IMR-90 (cell line): ENCODE results near the gene GEMIN8. TPM values are rescaled to one million over a fixed set of nuclear protein-coding genes. Genes with fewer than 3 reads are reported as not detected.

ENCODE experiments used
- ATAC-seq: fragments of 200-7000 bp; cut with Tn5 transposase; 2 replicates; pipeline ENCODE4 v1.9.1; 2020; ENCODE audit warnings: low read depth, mild to moderate bottlenecking, moderate library complexity
- BruUV-seq: library from RNA; stranded (reverse); fragments of 400-500 nt; replicated peaks from 2 replicates; lab custom pipeline; 2021; lab: Mats Ljungman, UMichigan
- CTCF ChIA-PET: fragments of 300-600 bp; formaldehyde crosslinking; extraction: SDS; loops from one replicate; lab custom pipeline; 2021; ENCODE audit warnings: antibody characterized with exemption; lab: Yijun Ruan, JAX
- POLR2A ChIA-PET: fragments of 300-600 bp; sonication (Branson Sonifier 250); formaldehyde crosslinking; loops from one replicate; lab custom pipeline; 2022; ENCODE audit warnings: antibody characterized with exemption; ENCODE audit not compliant: unreplicated experiment; lab: Charles Lee
- DNase-seq: peaks from one replicate; pipeline ENCODE4 v3.0.0; 2013
- H2AFZ ChIP-seq: replicated peaks from 2 replicates; pipeline ENCODE3; 2013; ENCODE audit warnings: low read length, mild to moderate bottlenecking; ENCODE audit not compliant: poor library complexity
- H2AK5ac ChIP-seq: 2 replicates; pipeline ENCODE4 v1.6.1; 2013; ENCODE audit warnings: low read depth, low read length, inconsistent platforms
- H2AK9ac ChIP-seq: replicated peaks from 2 replicates; pipeline ENCODE3; 2013; ENCODE audit warnings: mild to moderate bottlenecking, low read depth, low read length, moderate library complexity; ENCODE audit not compliant: poor library complexity
- H2BK120ac ChIP-seq: 2 replicates; pipeline ENCODE4 v1.6.1; 2013; ENCODE audit warnings: low read depth, low read length, inconsistent platforms
- H2BK15ac ChIP-seq: 3 replicates; pipeline ENCODE4 v1.6.1; 2013; ENCODE audit warnings: low read depth, low read length, inconsistent platforms
- H2BK20ac ChIP-seq: 2 replicates; pipeline ENCODE4 v1.6.1; 2013; ENCODE audit warnings: low read depth, mild to moderate bottlenecking, inconsistent platforms, low read length, moderate library complexity
- H2BK5ac ChIP-seq: 2 replicates; pipeline ENCODE4 v1.6.1; 2013; ENCODE audit warnings: mild to moderate bottlenecking, low read depth, low read length, inconsistent platforms; ENCODE audit not compliant: poor library complexity, severe bottlenecking
- H3K14ac ChIP-seq: replicated peaks from 2 replicates; pipeline ENCODE4 v1.6.1; 2013; ENCODE audit warnings: low read depth, low read length, inconsistent platforms
- H3K18ac ChIP-seq: 2 replicates; pipeline ENCODE4 v1.6.1; 2013; ENCODE audit warnings: low read depth, low read length, control low read depth
- H3K23ac ChIP-seq: 2 replicates; pipeline ENCODE4 v1.6.1; 2013; ENCODE audit warnings: low read depth, low read length, inconsistent platforms
- H3K27ac ChIP-seq: 2 replicates; pipeline ENCODE4 v1.5.1; 2013; ENCODE audit warnings: mild to moderate bottlenecking, control low read depth, low read length; ENCODE audit not compliant: insufficient read depth
- H3K27me3 ChIP-seq: 2 replicates; pipeline ENCODE4 v1.6.1; 2013; ENCODE audit warnings: low read length; ENCODE audit not compliant: control insufficient read depth, insufficient read depth
- H3K36me3 ChIP-seq: 2 replicates; pipeline ENCODE4 v1.6.1; 2013; ENCODE audit warnings: low read length, mixed read lengths; ENCODE audit not compliant: control insufficient read depth, insufficient read depth
- H3K4ac ChIP-seq: 2 replicates; pipeline ENCODE4 v1.6.1; 2013; ENCODE audit warnings: low read depth, low read length, inconsistent platforms
- H3K4me1 ChIP-seq: 2 replicates; pipeline ENCODE4 v1.6.1; 2013; ENCODE audit warnings: low read length, mixed read lengths; ENCODE audit not compliant: control insufficient read depth, insufficient read depth
- H3K4me2 ChIP-seq: 2 replicates; pipeline ENCODE4 v1.6.1; 2013; ENCODE audit warnings: low read depth, mild to moderate bottlenecking, control low read depth, low read length, moderate library complexity
- H3K4me3 ChIP-seq: 2 replicates; pipeline ENCODE4 v1.5.1; 2013; ENCODE audit warnings: low read depth, mild to moderate bottlenecking, control low read depth, low read length, moderate library complexity; ENCODE audit not compliant: insufficient read depth
- H3K56ac ChIP-seq: 2 replicates; pipeline ENCODE4 v1.6.1; 2013; ENCODE audit warnings: low read length, inconsistent platforms; ENCODE audit not compliant: insufficient read depth; ENCODE audit errors: extremely low read depth
- H3K79me1 ChIP-seq, 2 experiments: 2 replicates each; pipeline ENCODE4 v1.6.1; 2013; ENCODE audit warnings: low read length in 2 of 2, inconsistent platforms in 1 of 2, low read depth in 1 of 2
- H3K9ac ChIP-seq: 2 replicates; pipeline ENCODE4 v1.6.1; 2013; ENCODE audit warnings: low read depth, low read length, control low read depth
- H3K9me1 ChIP-seq: 2 replicates; pipeline ENCODE4 v1.6.1; 2013; ENCODE audit warnings: low read length, inconsistent platforms; ENCODE audit not compliant: insufficient read depth
- H3K9me3 ChIP-seq: 2 replicates; pipeline ENCODE4 v1.6.1; 2013; ENCODE audit warnings: low read length; ENCODE audit not compliant: control insufficient read depth, insufficient read depth
- H4K20me1 ChIP-seq: 2 replicates; pipeline ENCODE4 v1.6.1; 2013; ENCODE audit warnings: low read length, inconsistent platforms; ENCODE audit not compliant: insufficient read depth
- H4K5ac ChIP-seq: 2 replicates; pipeline ENCODE4 v1.6.1; 2013; ENCODE audit warnings: mild to moderate bottlenecking, low read depth, low read length, control low read depth
- H4K8ac ChIP-seq, 2 experiments: 2 replicates each; pipeline ENCODE4 v1.6.1; 2013; ENCODE audit warnings: low read depth in 2 of 2, low read length in 2 of 2, control low read depth in 1 of 2, inconsistent platforms in 1 of 2
- H4K91ac ChIP-seq: 2 replicates; pipeline ENCODE4 v1.6.1; 2013; ENCODE audit warnings: low read depth, low read length, inconsistent platforms; ENCODE audit not compliant: insufficient read depth
- CEBPB ChIP-seq: IDR thresholded peaks from 2 replicates; pipeline ENCODE4 v1.6.1; 2012; ENCODE audit warnings: low read depth, low read length, improper control_type of control experiment
- CHD1 ChIP-seq: IDR thresholded peaks from 2 replicates; pipeline ENCODE4 v1.6.1; 2012; ENCODE audit warnings: low read depth, low read length, improper control_type of control experiment
- FOS ChIP-seq: fragments of 150-350 bp; IDR thresholded peaks from 2 replicates; pipeline ENCODE4 v1.6.1; 2016; ENCODE audit warnings: low read depth, low read length
- NFE2L2 ChIP-seq: fragments of 150-350 bp; IDR thresholded peaks from 2 replicates; pipeline ENCODE4 v1.6.1; 2016; ENCODE audit warnings: low read depth, mild to moderate bottlenecking, low read length
- POLR2A ChIP-seq: IDR thresholded peaks from 2 replicates; pipeline ENCODE4 v1.6.1; 2012; ENCODE audit warnings: mild to moderate bottlenecking, low read depth, low read length
- RCOR1 ChIP-seq: IDR thresholded peaks from 2 replicates; pipeline ENCODE4 v1.6.1; 2012; ENCODE audit warnings: mild to moderate bottlenecking, low read length, improper control_type of control experiment; ENCODE audit not compliant: insufficient replicate concordance
- SMC3 ChIP-seq: fragments of 150-350 bp; IDR thresholded peaks from 2 replicates; pipeline ENCODE4 v1.6.1; 2016; ENCODE audit warnings: low read depth, mild to moderate bottlenecking, antibody characterized with exemption, low read length, moderate library complexity
- WGBS, 2 experiments: methylation state at CpG; one replicate each; pipeline versions ENCODE4 v1.1.5 to v1.1.7; 2013; ENCODE audit warnings: missing lambda C conversion rate in 2 of 2; ENCODE audit not compliant: insufficient read length in 1 of 2; ENCODE audit errors: extremely low coverage in 2 of 2; 5-methylcytosine and 5-hydroxymethylcytosine counted together
- dilution Hi-C: fragments of 300-500 bp; cut with HindIII; formaldehyde crosslinking; loops from one replicate; pipeline ENCODE4 v1.14.3; 2018; ENCODE audit warnings: low sequenced_read_pairs; ENCODE audit not compliant: unreplicated experiment
- in situ Hi-C: fragments of 300-500 bp; cut with MboI; formaldehyde crosslinking; loops from 3 replicates; pipeline ENCODE4 v1.14.3; 2019; ENCODE audit warnings: low sequenced_read_pairs, inconsistent platforms, mixed read lengths
- intact Hi-C: fragments of 100-400 bp; cut with micrococcal nuclease; formaldehyde crosslinking; loops from 2 replicates; pipeline ENCODE4 v1.10.0; 2022
- polyA plus RNA-seq, 3 experiments: library from polyadenylated mRNA; depleted of rRNA; stranded (reverse); fragments of >200 nt; gene quantifications; 2 replicates each; pipeline ENCODE4 v1.2.3, GENCODE V29; 2012; ENCODE audit warnings: low replicate concordance in 1 of 3
- total RNA-seq: library from RNA; depleted of rRNA; stranded (reverse); fragments of >200 nt; gene quantifications from 2 replicates; pipeline ENCODE4 v1.2.3, GENCODE V29; 2012
- TF ChIP-seq, protein P1 (sequence below): fragments of 150-350 bp; IDR thresholded peaks from 2 replicates; pipeline ENCODE4 v1.6.1; 2016; ENCODE audit warnings: low read depth, mild to moderate bottlenecking, low read length, moderate library complexity, borderline replicate concordance
- TF ChIP-seq, protein P2 (sequence below): conservative IDR thresholded peaks from 2 replicates; pipeline ENCODE4 v1.5.1; 2012; ENCODE audit warnings: mild to moderate bottlenecking, low read depth, low read length, improper control_type of control experiment

GEMIN8 gene
- total and polyA plus RNA-seq, 2 of the 4 experiments (the other 2 are of a cell fraction), result 12.0 to 24.1 TPM

DNA sequence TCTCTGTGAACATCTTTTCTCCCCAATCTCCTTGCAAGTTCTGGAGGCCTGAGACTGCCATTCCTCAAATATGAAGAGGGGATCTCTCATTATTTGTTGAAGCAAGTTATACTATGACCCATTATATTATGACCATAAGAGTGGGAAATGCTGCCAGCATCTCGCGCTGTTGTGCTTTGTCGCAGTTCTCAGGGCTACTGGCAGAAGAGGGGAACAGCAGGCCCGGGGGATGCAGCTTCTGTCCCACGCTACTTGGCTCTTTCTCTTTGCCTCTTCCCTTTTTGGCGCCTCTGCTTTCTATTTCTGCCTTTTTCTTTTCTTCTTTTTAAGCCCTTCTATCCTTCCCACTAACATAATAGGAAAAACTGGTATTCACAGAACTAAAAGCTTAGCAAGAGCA, 64.2 kb downstream of the GEMIN8 start:
- no peaks in the 10 kb centered on the region for H3K4me1 ChIP-seq
- TF ChIP-seq CEBPB (no peak), SMC3 (no peak), CHD1 (no peak), POLR2A (no peak), FOS (no peak), RCOR1 (no peak), NFE2L2 (no peak)
- TF ChIP-seq, protein P1, sequence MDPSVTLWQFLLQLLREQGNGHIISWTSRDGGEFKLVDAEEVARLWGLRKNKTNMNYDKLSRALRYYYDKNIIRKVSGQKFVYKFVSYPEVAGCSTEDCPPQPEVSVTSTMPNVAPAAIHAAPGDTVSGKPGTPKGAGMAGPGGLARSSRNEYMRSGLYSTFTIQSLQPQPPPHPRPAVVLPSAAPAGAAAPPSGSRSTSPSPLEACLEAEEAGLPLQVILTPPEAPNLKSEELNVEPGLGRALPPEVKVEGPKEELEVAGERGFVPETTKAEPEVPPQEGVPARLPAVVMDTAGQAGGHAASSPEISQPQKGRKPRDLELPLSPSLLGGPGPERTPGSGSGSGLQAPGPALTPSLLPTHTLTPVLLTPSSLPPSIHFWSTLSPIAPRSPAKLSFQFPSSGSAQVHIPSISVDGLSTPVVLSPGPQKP, result no peak
- TF ChIP-seq, protein P2, sequence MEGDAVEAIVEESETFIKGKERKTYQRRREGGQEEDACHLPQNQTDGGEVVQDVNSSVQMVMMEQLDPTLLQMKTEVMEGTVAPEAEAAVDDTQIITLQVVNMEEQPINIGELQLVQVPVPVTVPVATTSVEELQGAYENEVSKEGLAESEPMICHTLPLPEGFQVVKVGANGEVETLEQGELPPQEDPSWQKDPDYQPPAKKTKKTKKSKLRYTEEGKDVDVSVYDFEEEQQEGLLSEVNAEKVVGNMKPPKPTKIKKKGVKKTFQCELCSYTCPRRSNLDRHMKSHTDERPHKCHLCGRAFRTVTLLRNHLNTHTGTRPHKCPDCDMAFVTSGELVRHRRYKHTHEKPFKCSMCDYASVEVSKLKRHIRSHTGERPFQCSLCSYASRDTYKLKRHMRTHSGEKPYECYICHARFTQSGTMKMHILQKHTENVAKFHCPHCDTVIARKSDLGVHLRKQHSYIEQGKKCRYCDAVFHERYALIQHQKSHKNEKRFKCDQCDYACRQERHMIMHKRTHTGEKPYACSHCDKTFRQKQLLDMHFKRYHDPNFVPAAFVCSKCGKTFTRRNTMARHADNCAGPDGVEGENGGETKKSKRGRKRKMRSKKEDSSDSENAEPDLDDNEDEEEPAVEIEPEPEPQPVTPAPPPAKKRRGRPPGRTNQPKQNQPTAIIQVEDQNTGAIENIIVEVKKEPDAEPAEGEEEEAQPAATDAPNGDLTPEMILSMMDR, result no peak
- no peak overlapping the region for H2BK120ac ChIP-seq
- CTCF ChIA-PET, result no interaction called here
- 40% methylated on average over 1 of the region's 6 CpGs; no CpG with 5 or more reads in 1 of the 2 experiments for WGBS, 2 experiments
- no peak overlapping the region for H3K9ac ChIP-seq
- no peak overlapping the region for H2BK20ac ChIP-seq
- no peak overlapping the region for H3K14ac ChIP-seq
- no peak overlapping the region for H3K4ac ChIP-seq
- no peaks in the 10 kb centered on the region for H3K36me3 ChIP-seq
- no peak overlapping the region for H3K4me3 ChIP-seq
- in situ Hi-C loops (no loop called here), dilution Hi-C loops (no loop called here), intact Hi-C loops (no loop called here)
- H3K79me1 ChIP-seq, result no peaks in the 10 kb centered on the region
- H2AK9ac ChIP-seq, result no peak overlapping the region
- H3K27me3 ChIP-seq, result peaks cover 9% of the 10 kb centered on the region
- H3K18ac ChIP-seq, result no peak overlapping the region
- H4K8ac ChIP-seq, result no peak overlapping the region
- no peak overlapping the region for H3K56ac ChIP-seq
- no peaks in the 10 kb centered on the region for H4K20me1 ChIP-seq
- no peaks in the 10 kb centered on the region for H3K9me3 ChIP-seq
- no peak overlapping the region for H2BK15ac ChIP-seq
- H2BK5ac ChIP-seq, result no peak overlapping the region
- H3K9me1 ChIP-seq, result no peaks in the 10 kb centered on the region
- no peak overlapping the region for H2AFZ ChIP-seq
- no peak overlapping the region for H3K27ac ChIP-seq
- DNase-seq, result no peak
- H3K4me2 ChIP-seq, result no peak overlapping the region
- POLR2A ChIA-PET, result no interaction called here
- no peak overlapping the region for H4K5ac ChIP-seq
- H3K23ac ChIP-seq, result no peak overlapping the region
- no TSS peak for BruUV-seq
- no peak overlapping the region for H2AK5ac ChIP-seq
- ATAC-seq, result no peak
- no peak overlapping the region for H4K91ac ChIP-seq
